HUDEP-2 (cell line): ENCODE data around the gene EEF1A2.

Experiments used
- DNase-seq, 76 experiments: peaks; one replicate each; lab custom pipeline; 2025; ENCODE audit not compliant: unreplicated experiment in 76 of 76; lab: John Stamatoyannopoulos, UW

Gene EEF1A2

DNA sequence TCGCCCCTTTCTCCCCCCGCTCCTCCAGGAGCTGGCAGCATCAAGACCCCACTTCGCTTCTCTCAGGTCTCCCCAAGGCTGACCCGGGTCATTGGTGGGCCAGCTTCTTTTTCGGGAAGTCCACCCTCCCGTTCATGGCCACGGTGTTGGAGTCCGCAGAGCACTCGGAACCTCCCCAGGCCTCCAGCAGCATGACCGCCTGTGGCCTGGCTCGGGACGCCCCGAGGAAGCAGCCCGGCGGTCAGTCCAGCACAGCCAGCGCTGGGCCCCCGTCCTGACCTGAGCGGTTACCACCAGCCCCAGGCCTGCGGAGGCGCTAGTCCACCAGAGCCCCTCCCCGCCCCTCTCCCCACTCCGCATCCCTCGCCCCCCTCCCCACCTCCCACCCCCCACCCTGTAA, 22.7 kb upstream of the EEF1A2 start:
- DNase-seq = no peak

DNA sequence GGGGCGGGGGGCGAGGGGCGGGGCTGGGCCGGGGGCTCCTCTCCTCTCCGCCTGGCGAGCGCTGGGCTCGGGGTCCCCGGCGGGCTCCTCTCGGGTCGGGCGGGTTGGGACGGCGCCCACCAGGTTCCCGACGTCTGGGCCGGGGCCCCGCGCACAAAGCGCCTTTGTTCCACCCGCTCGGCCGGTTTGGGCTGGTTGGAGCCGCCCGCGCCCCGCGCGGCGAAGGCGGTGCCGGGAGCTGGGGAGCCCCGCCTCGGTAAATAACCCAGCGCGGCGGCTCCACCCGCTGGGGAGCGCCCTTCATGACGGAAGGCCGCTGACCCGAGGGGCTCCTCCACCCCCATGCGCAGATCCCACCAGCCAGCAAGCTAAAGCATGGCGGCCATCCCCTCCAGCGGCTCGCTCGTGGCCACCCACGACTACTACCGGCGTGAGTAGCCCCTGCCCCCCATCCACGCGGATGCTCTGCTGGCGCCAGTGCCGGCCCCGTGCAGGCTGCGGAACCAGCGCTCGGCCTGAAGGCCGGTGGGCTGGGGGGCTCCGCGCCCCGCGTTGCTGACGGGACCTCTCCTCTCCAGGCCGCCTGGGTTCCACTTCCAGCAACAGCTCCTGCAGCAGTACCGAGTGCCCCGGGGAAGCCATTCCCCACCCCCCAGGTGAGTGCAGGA, 22.2 kb upstream of the EEF1A2 start:
- DNase-seq = peak in 51 of 76 experiments; percentile 11 to 64 (median 41)

DNA sequence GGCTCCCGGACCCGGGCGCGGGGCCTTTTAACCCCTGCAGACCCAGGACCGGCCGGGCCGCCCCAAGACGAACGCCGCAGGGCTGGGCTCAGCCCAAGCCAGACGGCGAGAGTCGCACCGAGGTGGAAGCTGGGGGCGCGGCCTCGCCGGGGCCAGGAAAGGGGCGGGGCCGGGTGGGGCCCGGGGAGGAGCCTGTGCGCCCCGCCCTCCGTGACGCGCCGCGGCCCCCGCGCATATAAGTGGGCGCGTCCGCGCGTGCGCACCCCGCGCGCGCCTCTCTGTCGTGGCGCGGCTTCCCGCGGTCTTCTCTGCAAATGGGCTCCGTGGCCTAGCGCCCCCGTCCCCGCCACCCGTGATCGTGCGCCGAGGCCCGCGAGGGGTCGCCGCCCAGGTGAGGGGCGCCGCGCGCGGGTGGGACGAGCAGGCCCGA, 21.6 kb upstream of the EEF1A2 start, which contains the start of gene PPDPF:
PPDPF (plus strand) TSS at position 262 of the 430 bp plus-strand sequence. CDS start 544 bp downstream, outside the sequence.
- peak in 66 of 76 experiments; percentile 13 to 84 (median 62) for DNase-seq

DNA sequence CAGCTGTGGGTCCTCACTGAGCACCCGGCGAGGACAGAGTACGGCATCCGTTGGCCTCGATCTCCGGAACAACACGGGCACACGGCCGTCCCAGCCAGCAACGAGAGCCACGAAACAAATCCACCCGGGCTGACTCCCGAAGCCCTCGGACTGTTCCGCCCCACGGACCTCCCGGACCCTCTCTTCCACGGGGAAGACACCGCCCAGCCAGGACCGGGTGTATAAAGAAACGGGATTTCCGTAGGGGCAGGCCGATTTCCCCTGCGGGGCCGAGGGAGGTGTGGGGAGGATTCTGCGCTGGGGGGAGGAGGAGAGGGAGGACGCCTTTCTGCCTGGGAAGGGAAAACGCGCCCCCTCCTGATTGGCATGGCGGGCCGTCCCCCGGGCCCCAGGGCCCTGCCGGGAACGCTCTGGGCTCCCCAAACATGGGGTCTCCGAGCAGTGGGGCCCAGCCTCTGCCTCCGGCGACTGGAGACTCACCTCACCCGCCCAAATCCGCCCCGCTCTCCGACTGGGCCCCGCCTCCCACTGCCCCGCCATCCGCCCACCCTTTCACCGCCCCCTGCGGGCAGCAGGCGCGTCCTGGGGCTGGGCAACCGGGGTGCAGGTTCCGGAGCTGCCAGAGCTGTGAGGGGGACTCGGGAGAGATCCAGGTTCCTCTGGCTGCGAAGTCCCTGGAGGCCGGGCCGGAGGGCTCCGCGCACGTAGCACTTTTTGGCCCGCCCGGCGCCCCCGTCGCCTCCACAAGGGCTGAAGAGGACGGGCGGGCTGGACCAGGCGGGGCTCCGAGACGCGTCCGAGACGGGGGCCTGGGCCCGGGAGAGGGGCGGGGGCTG, 21.0 kb upstream of the EEF1A2 start:
- peak in 12 of 76 experiments; percentile 16 to 84 (median 40) for DNase-seq

DNA sequence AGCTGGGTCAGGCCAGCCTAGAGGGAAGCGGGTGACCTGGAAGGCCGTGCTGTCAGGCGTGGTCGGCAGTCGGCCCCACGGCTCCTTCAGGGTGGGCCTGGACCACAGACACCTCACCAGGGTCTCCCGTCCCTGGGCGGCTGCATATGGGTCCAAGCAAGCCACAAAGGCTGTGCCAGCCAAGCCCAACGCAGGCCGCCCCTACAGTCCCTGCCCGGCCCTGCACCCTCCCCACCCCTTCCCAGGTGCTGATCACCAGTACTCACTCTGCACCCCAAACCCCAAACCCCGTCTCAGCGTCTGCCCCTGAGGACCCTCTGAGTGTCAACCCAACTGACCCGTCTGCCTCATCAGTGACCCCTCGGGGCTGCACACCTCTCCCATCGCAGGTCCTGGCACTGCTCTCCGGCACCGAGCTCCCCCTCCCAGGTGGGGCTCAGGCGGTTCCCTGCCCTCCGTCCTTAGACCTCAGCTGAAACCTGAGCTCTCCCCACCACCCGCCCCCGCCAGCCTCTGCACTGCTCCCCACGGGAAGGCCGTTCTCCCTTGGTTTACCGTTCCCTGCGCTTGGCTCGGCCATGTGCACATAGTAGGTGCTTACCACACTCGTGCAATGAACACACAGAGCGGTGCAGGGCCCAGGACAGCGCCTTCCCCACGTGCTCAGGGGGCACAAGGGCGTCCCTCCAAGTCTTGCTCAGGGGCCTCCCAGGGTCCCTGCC, 20.2 kb upstream of the EEF1A2 start:
- no peak for DNase-seq

DNA sequence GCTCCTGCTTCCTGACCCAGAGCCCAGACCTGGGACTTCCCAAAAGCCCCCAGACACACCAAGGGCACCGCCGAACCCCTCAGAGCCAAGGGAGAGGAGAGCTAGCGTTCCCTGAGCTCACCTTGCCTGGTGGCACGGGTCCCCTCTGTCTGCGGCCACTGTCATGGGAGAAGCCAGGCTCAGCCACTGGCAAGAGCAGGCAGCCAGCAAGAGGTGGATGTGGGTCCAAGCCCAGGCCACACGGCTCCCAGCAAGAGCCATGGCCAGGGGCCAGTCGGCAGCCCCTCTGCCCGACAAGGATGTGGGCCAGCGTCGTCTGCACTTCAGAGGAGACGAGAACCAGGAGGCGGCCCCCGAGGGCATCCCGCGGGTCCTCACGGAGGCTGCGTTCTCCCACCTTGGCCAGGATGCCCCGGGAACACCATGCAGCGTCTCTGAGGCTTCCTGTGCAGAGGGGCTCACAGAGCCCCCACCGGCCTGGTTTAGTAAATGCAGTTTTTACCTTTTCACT, 19.5 kb upstream of the EEF1A2 start:
- no peak for DNase-seq

DNA sequence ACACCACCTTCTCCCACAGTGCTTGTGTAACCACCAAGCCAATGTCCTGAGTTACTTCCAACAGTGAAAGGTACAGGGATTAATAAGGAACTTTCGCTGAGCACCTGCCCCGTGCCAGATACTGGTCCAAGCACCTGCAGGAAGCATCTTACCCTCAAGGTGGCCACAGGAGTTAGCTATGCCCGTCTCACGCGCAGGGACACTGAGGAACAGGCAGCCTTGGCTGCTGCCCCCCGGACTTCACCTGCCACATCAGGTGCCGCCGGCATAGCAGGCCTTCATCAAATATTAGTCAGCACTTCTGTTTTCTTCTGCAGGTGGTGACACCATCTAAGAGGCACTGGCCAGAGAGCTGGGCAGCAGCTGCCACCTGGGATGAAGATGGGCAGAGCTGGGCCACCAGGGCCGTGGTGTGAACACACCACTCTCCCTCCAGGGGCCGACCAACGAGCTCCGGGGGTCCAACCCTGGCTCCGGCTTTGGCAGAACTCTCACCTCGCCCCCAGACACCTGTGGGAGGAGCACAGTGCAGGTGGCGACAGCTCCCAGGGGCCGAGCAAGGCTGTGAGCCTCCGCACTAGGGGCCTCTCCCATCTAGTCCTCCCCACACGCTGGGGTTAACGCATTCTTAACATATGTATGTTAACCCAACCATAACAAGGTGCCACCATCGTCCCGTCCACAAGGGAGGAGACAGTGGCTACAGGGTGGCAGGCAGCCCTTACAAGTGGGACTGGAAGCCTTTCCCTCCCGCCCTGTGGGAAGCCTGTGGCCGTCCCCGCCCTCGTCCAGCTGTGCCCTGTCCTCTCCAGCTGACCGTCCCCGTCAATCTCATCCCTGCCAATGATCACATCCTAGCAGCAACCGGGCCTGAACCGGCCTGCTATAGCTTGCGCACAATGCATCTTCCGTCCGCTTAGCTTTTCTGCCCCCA, 18.8 kb upstream of the EEF1A2 start:
- no peak for DNase-seq

DNA sequence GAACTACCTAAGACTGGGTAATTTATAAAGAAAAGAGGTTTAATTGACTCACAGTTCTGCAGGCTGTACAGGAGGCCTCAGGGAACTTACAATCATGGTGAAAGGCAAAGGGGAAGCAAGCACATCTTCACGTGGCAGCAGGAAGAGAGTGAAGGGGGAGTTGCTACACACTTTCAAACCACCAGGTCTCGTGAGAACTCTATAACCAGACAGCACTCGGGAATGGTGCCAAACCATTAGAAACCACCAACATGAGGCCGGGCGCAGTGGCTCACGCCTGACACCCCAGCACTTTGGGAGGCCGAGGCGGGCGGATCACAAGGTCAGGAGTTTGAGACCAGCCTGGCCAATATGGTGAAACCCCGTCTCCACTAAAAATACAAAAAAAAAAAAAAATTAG, 15.6 kb upstream of the EEF1A2 start:
- DNase-seq = peak in 9 of 76 experiments; percentile 9 to 43 (median 22)

DNA sequence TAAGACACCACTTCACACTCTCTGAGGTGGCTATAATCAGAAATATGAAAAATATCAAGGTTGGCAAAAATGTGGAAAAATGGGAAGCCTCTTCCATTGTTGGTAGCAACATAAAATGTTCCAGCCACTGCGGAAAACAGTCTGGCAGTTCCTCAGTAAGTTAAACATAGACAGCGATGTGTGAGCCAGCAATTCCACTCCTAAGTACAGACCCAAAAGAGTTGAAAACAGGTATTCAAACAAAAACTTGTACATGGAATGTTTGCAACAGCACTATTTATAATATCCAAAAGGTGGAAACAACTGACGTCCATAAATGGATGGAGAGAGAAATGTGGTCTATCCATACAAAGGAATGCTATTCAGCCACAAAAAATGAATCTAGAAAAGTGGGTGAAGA, 14.3 kb upstream of the EEF1A2 start:
- DNase-seq = no peak

DNA sequence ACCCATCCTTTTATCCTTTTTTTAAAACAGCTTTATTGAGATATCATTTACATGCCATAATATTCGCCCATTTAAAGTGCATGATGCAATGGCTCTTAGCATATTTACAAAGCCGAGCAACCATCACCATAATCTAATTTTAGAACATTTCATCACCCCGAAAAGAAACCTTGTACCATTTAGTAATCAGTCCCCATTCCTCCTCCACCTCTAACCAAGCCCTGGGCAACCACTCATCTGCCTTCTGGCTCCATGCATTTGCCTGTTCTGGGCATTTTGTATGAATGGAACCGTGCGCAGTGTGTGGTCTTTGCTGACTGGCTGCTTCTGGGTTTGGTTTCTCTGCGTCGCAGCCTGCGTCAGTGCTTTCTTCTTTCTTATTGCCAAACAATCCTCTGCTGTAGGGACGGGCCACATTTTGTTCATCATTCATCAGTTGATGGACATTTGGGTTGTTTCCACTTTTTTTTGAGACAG, 10.2 kb upstream of the EEF1A2 start:
- DNase-seq = no peak

DNA sequence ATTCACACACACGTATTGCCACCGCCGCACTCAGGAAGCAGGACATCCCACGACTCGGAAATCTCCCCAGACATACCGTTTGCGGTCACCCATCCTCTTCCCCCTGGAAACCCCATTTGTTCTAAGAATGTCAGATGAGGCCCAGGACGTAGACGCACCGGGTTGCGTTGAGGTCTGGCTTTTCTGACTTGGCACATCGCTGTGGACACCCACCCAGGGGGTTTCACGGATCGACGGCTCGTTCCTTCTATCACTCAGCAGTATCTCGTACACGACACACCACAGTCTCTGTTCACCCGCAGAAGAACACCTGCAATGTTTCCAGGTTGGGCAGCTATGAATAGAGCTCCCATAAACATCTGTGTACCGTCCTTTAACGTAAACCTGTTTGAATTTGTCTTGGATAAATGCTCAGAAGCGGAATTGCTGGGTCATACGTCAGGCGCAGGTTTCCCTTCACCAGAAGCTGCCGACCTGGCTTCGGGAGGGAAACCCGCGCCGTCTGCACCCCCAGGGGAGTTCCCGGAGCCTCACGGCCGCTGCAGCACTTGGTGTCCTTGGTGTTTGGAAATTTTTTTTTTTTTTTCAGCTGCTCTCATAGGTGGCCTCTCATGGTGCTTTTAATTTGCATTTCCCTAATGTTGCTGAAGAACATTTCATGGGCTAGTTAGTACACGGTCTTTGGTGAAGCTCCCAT, 9.3 kb upstream of the EEF1A2 start:
- no peak for DNase-seq

DNA sequence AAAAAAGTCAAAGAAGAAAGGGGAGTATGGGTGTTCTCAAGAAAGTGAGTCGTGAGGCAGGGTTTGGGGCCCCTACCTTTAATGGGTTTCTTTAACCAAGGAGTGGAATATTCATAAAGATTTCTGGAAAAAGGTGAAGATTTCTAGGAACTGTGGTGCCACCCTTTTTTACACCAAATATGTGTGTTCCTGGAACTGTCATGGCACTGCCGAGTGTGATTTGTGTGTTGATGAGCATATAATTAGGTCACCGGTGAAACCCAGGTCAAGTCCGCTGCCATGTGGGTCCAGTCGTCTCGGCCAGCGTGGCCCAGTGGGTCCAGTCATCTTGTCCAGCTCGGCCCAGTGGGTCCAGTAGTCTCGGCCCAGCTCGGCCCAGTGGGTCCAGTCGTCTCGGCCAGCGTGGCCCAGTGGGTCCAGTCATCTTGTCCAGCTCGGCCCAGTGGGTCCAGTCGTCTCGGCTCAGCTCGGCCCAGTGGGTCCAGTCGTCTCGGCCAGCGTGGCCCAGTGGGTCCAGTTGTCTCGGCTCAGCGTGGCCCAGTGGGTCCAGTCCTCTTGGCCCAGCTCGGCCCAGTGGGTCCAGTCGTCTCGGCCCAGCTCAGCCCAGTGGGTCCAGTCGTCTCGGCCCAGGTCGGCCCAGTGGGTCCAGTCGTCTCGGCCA, 8.3 kb upstream of the EEF1A2 start:
- DNase-seq = no peak

DNA sequence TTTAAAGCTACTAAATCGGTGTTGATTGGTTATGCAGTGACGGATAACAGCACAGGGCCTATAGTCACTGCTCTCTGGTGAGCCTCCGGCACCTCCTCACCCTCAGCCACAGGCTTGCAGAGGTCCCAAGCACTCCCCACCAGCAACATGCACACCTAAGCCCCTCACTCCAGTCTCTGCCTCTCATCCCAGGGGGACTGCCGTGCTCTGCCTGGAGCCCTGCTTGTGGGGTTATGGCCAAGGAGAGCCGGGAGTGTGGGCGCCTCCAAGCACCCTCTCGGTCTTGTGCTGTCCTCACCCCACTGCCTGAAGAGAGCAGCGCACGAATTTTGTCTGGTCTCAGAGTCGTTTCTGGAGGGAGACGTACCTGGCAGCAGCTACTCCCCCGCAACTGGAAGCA, 6.8 kb upstream of the EEF1A2 start:
- DNase-seq = no peak

DNA sequence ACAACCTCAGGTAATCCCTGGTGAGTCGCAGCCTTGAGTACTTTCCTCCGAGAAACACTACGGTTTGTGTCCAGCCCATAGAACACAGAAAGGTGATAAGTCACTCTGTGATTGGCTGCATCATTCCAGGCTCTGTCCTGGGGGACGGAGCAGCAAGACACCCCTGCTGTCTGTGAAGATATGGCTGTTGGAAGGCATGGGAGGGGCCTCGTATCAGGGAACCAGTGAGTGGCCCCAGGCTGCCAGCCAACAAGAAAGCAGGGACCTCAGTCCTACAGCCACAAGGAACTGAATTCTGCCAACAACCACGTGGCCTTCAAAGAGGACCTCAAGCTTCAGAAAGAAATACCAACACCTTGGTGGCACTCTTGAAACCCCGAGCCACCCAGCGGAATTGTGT, 6.4 kb upstream of the EEF1A2 start:
- no peak for DNase-seq

DNA sequence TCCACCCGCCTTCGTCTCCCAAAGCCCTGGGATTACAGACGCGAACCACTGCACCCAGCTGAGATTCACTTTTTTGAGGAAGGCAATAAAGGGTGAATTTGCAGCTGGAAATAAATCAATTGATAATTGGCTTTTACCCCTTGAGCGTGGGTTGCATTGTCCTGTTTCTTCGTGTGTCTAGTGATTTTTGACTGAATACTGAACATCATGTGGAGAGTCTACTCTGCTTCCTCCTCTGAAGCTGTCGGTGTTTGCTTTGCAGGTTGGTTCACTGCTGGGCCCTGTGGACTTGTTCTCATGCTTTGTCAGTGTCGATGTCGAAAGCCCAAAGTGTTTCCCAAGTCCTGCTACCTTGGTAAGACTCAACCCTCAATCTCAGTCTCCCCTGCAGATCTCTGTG, 5.8 kb upstream of the EEF1A2 start:
- DNase-seq = no peak

DNA sequence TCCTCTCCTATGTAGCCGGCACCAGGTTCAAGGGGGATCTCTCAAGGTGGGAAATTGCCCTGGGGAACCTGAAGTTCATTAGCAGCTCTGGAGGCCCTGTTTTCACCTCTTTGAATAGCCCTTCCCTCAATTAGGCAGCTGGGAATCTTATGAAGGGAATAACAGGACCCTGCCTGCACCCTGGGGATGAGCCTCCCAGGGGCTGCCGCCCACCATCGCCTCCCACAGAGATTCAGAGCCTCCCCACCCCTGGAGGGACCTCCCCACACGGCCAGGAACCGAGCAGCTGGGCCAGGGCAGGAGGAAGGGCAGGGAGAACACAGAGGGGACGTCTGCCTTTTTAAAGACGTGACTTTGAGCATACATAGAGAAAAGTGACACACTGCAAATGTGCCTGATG, 4.6 kb upstream of the EEF1A2 start:
- DNase-seq = no peak

DNA sequence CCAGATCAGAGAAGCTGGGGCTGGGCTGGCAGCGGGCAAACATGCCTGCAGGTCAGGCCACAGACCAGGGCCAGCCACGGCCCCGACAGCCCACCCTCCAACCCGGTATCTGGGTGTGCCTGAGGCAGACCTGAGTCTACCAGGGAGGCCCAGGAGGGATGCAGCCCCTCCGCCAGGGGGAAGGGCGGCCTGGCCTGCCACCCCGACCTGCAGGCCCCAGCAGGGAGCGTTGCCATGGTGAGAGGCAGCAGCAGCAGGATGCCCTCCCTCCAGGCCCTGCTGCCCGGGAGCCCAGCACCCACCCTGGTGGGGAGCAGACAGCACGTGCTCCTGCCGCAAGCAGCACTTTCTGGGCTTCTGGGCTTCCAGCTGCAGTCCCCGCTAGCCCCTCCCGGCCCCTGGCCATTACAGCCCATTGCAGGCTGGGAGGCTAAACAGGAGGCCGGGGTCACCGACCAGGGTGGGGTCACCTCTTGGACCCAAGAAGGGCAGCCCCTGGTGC, 3.8 kb upstream of the EEF1A2 start:
- DNase-seq = no peak

DNA sequence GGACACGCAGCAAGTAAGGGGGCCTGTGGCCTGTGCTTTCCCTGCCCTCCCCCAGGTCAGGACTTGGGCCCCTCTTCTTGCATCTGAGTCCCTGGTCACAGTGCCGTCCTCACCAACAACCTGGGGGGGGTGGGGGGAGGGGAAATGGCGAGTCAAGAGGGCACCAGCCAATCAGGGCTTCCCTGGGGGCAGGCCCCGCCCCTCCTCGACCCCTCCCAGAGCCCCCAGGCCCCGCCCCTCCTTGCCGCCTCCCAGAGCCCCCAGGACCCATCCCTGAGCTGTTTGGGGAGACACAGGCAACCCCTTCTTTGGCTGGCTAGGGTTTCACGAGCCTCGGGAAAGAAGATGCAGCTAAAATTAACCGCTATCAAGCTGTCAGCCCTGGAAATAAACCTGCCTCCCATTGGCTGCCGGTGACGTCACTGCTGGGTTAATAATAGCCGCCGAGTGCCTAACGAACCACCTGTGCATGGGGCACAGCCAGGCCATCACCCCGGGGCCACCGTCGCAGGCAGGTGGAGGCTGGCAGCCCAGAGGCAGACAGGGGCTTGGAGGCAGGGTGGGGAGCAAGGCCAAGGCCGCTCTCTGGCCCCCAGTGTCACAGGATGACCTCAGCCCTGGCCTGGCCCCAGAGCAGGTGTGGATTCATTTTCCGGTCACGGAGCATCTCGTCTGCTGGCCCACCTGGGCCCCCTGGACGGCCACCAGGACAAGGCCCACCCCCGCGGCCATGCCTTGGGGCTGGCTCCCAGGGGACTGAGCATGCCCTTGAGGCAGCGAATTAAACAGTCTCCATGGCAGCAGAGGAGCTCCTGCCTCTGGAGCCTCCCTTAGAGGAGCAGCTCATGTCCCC, 3.2 kb upstream of the EEF1A2 start:
- no peak for DNase-seq
